HG02981 (cell line): ENCODE data around the gene SAMD9L.
A peak's percentile ranks its signal among the peaks of the same experiment; 100 is the strongest.

Experiments
- ATAC-seq: cut with Tn5 transposase; IDR thresholded peaks from one replicate; pipeline ENCODE4 v1.9.1; 2021; ENCODE audit warnings: mild to moderate bottlenecking, moderate library complexity; ENCODE audit not compliant: unreplicated experiment

The SAMD9L gene

DNA sequence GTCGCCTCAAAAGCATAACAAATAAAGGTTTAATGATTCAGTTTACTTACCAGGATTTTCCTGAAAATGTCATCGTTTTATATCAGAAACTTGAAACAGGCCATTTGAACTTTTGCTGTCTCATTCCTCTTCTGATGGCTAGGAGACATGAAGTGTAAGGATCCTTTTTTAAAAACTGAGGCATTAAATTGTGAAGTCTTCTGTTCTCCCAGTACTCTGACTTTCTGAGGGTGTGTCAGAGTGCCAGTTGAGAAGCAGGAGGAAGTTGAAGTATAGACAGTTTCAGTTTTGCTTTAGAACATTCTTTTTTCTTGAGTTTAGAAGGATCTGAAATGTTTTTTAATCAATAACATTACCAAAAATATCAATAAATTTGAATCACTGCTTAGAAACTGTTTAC is at the start of gene SAMD9L:
Gene SAMD9L (minus strand): TSS at position 242 of the 400 bp plus-strand sequence. CDS start 12,414 bp downstream, outside the sequence.
- peak; percentile 64 for ATAC-seq

DNA sequence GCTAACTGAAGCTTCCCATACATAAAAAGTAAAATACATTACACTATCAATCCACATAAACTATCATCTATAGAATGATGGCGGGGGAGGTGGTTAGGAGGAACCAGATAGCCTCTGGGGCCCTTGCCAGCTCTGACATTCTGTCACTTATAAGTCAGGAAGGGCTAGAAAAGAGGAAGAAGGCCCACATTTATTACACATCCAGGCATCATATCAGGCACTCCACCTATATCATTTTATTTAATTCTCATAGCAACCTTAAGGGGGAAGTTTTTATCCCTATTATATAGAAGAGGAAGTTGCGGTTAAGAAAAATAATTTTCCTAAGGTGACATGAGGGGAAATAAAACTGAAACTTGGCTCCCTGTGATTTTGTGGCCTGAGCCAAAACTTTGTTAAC is 48.2 kb upstream of the SAMD9L start:
- ATAC-seq = no peak

DNA sequence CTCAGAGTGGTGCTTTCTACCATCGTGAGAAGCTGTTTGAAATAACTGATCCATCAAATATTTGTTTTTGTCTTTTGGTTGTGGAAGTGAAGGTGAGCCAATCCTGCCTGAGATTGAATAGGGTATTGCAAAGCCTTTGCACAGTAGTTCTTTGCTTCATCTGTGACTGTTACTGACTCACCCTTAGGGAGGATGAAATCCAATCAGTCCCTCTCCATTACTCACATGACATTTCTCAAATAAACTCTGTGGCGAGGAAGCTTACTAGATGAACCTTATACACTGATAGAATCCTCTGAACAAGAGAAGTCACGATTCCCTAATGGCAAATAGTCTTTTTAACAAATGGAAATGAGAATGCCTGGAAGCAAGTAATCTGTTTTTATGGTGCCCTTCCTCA is 46.2 kb upstream of the SAMD9L start:
- no peak for ATAC-seq

DNA sequence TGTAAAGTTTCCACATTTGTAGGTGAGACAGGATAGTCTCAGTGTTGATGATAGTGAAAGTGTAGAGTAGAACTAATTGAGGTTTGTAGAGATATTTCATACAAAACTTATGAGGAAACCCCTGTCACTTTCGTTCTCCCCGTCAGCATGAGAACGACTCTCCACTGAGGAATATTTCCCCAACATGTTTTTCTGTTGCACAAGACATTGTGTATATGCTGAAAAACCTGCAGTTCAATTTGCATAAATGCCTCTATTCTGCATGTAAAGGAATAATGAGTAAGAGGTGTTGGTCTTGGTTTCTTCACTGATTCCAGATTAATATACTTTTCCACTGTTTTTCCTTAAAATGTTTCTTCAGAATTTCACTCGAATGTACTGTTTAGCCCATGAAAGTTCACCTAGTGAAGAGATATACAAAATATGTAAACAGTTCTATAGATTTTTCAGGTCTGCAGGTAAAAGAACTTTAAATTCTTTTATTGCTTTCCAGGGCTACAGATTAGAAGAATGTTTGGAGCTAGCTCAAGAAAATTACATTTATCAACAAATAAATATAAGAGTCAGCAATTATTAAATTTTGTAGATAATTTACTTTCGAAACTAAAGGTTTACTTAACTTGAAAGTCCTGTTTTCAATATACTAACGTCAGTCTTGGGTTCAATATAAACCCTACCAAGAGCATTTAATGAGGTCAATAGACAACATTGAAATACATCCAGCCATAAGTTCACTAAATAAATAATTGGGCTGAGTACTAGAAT is 40.9 kb upstream of the SAMD9L start:
- no peak for ATAC-seq

DNA sequence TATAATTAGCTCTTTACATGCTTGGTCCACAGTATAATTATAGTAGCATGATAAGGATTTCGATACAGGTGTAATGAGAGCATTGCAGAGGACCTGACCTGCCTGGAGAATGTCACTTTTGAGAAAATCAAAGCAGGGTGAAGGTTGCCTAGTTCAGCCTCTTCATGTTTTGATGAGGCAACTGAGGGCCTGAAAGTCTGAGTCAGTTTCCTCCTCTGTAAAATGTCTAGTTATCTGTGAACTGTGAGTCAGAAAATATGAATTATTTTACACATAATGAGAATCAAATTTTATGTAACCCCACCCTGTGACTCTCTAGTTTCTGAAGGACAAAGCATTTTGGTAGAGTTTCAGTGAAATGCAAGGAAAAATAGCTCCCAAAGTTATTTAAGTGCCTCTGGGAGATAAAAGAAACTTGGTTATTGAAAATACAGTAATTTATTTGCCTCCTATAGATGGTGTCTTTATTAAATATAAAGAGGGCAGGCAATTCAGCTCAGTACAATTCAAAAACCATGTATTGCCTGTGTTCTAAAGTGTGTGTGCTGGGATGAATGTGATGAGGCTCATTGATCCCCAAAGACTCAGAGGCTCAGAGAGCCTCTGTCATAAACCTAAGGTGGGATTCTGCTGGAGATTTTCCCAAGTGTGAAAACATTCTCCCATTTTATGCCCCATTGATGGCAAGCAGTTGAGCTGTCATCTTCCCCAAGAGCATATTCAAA is 37.3 kb upstream of the SAMD9L start:
- no peak for ATAC-seq

DNA sequence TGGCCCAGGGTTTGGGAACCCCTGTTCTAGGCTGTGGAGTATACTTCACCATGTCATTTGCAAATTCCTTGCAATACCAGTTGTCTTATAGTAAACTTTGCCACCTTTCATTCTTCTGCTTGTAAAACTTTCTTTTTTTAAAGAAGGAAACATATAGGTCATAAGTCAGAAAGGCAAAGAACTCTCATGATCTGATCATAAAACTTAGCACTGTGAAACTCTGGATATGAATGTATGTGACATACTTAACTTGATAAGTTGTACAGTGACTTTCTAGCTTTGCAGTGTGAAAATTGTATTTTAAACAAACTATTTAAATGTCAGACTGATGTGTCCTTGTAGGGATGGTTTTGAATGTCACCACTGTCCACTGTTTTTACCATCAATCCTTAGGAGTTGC is 31.0 kb upstream of the SAMD9L start:
- no peak for ATAC-seq

DNA sequence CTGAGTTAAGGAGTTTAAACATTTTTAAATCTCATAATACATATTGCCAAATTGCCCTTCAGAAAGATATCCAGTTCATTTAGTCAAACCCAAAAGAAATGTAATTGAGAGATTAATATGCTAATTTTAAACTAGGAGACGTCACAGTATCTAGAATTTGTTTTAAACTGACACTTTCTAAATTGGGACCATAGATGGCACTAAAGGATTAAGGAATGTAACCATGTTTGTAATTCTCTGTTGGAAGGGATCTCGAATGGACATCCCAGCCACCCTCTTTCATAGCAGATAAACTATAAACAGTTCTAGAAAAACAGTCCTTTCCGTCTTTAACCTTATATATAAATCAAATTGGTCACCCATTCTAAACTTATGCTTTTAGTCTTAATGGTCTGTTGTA is 30.0 kb upstream of the SAMD9L start:
- ATAC-seq = no peak

DNA sequence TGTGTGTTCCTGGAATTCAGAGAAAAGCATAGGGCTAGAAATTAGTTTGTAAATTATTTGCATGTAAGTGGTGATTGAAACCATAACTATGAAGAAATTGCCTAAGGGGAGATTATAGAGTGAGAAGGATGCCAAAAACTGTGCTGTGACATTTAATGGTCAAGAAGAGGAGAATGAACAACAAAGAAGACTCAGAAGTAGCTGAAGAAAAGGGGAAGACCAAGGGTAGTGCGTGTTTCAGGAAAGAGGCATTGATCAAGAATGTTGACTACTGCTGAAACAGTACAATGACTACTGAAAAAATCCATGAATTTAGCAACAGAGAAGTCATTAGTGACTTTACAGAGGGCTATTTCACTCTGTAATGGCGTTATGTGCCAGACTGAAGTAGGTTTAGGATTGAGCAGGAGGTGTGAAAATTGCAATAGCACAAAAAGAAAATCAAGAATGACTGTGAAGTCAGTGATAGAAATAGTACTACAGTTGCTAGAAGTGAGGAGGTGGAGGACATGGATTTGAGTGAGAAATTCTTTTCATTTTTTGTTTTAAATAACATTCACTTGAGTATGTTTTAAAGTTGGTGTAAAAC is 28.9 kb upstream of the SAMD9L start:
- no peak for ATAC-seq

DNA sequence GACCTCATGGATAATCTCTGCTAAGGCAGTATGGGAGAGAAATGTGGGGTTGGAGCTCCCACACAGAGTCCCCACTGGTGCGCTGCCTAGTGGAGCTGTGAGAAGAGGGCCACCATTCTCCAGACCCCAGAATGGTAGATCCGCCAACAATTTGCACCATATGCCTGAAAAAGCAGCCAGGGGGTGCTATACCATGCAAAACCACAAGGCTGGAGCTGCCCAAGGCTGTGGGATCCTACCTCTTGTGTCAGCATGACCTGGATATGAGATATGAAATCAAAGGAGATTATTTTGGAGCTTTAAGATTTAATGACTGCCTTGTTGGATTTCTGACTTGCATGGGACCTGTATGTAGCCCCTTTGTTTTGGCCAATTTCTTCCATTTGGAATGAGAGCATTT is 27.0 kb upstream of the SAMD9L start:
- ATAC-seq = no peak

DNA sequence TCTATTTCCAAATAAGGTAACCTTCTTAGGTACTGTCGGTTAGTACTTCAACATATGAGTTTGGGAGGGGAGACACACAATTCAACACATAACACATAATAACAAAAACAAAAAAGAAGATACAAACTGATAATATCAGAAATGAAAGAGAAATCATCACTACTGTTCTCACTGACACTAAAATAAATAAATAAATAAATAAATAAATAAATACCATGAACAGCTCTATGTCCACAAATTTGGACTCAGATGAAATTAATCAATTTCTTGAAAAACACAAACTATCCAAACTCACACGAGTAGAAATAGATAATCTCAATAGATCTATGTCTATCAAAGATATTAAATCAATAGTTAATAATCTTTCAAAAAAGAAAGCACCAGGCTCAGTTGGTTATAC is 24.5 kb upstream of the SAMD9L start:
- ATAC-seq = no peak

DNA sequence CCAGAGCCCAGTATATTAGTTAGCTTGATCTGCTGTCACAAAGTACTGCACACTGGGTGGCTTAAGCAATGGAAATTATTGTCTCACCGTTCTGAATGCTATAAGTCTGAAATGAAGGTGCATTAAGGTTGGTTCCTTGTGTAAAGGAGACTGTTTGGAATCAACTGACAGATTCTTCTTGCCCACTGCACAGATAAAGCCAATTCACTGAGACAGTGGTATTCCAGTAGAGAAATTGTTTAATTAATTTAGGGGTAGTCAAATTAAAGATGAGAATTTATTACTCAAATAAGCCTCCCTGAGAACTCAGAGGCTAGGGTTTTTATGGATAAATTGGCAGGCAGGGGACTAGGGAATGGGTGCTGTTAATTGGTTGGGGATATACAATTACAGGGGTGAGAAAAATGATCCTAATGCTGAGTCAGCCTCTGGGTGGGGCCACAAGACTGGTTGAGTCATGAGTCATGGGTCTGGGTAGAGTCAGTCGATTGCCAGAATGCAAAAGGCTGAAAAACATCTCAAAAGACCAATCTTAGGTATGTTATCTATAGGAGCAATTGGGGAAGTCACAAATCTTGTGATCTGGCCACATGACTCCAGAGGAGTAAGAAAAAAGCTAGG is 23.5 kb upstream of the SAMD9L start:
- ATAC-seq = no peak

DNA sequence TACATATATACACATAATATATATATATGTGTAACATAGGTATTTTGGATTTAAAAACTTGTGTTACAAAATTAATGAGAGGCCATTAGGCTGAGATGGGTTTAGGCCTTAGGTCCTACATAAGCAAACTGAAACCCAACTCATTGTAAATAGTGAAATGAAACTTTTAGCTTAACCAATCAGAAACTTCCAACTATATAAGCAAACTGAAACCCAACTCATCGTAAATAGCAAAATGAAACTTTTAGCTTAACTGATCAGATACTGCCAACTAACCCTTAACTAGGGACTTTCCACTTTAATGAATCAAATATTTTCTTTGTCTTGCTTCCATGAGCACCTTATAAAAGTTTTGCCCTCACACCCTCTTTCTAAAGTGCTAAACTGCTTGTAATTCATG is 17.3 kb upstream of the SAMD9L start:
- peak; percentile 98 for ATAC-seq

DNA sequence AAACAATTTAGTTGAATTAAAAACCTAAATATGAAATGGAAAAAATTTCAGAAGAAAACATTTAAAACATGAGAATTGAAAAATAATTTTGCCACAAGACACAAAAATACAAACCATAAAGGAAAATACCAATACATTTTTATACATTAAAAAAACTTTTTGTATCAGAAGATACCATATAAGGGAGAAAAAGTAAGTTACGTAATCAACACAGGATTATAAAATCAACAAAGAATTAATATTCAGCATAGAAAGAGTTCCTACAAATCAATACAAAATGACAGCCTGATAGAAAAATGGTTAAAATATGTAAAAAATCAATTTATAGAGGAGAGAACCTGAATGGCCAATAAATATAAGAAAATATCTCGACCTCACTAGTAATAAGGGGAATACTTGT is 16.6 kb upstream of the SAMD9L start:
- no peak for ATAC-seq

DNA sequence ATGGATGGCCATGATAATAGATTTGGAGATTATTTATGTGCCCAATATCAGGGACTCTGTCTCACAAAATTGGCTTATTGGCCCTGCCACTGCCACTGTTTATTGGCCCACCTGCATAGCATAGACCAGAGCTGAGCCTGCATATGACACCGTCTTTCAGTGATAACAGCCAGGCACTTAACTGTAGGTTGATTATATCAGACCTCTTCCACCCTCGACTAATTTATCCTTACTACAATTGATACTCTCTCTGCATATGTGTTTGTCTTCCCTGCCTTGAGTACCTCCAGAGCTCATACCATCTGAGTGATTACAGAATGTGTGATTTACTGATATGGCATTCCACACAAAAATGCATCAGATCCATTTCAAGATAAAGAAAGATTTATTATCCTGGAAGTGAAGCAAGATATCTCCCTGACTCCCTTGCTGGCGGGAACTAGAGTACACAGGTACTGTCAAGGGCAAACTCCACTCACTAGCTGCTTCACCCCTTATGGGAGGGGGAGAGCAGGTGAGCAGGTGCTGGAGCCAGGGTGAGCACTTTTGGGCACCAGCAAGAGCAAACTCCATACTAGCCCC is 13.1 kb upstream of the SAMD9L start:
- no peak for ATAC-seq

DNA sequence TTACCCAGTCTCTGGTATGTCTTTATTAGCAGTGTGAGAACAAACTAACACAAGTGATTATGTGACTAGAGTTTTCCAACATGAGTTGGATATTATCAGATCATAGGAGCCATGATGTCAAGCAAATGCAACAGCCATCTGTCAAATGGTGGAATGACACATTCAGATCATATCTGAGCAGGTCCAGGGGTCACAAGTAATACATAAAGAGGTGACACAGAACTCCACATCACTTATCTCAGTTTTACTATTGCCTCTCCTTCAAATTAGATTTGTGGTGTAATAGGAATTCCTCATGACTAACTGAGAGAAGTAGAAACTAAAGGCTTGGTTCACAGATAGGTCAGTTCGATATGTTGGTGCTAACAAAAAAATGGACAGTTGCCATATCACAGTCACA is 12.2 kb upstream of the SAMD9L start:
- no peak for ATAC-seq

DNA sequence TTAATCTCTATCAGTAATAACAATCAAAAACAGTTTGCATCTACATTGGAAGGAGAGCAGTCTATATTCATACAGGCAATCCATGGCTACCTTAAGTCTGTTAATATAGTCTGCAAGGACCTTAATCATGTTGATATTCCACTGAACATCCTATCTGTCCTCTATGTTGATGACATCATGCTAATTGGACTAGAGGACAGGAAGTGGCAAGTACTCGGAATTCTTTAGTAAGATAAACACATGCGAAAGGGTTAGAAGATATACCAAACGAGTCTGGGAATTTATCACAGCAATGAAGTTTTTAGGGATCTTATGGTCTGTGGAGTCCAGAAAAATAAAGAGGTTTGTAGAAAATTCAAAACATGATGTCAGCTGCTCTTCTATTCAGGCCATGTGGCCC is 11.3 kb upstream of the SAMD9L start:
- no peak for ATAC-seq

DNA sequence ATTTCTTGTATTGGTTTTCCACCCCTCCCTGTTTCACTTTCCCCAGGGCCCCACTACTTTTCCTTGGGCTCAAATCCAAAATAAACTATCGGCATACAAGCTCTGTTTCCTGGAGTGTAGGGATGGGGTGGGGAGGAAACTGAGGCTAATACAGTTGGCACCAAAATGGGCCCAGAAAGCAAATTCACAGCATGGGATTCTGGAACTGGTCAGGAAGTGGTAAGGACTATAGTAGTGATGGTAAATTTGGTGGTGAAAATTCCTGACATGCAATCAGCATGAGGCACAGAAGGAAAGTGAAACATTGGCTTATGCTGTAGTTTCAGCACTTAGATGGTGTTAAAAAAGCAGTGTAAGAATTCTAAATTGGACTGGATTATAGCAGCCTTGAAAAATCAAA is 8.7 kb upstream of the SAMD9L start:
- no peak for ATAC-seq

DNA sequence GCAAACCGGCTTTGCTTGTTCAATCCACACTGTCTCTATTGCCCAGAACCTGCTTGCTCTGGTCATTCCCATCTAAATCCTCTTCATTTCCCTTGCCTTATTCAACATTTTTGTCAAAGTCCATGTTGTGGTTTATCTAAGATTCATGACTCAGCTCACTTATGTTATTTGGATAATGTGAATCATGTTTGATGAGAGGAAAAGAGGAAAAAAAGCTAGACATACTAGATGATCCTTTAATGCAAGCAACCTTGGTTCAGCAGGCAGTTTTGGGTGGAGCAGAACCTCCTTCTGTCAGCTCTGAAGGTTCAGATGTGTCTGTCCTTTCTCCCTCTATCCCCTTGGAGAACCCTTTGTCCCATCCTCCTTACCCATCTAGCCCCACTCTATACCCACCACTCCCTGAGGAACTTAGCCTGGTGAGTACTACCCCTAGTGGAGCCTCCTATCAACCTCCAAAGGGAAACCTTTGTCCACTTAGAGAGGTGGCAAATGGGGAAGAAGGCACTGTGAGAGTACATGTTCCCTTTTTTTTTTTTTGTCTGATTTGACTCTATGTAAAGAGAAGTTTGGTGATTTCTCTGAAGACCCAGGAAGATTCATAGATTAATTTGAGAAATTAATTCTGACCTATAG is 2.1 kb upstream of the SAMD9L start:
- no peak for ATAC-seq

DNA sequence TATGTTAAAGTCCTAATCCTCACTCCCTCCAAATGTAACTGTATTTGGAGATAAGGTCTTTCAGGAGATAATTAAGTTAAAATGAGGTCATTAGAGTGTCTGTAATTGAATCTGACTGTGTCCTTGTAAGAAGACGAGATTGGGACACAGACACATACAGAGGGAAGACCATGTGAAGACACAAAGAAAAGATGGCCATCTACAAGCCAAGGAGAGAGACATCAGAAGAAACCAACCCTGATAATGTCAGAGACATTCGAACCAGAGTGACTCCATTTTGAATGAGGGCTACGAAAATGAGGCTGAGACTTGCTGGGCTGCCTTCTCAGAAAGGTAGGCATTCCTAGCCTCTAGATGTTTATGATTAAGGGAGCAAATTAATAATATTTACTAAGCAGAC is 542 bp upstream of the SAMD9L start:
- no peak for ATAC-seq

DNA sequence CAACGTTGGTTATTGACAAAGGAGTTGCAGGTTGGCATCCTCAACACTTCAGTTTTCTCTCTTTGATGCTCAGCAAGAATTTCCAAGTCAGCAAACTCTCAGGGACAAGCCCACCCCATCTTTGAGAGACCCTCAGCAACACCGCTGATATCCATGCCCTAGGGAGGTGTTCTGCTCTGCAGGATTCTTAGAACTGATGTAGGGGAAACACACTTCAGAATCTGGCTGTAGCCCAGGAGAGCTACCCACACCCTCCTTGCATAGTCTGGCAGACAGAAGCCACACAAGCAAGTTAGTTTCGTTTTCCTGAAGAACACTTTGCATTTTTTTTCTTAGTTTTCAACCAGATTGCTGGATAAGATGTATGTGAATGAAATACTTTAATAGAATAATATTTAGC is 822 bp downstream of the SAMD9L start:
- ATAC-seq = peak; percentile 72
